HEK293 (cell line): ENCODE data around the gene NAV2.

Experiments
- CTCF ChIP-seq: fragments of 450-650 bp; formaldehyde crosslinking; IDR thresholded peaks from 2 replicates; pipeline ENCODE4 v1.5.1; 2016; ENCODE audit warnings: missing biosample characterization, missing genetic modification characterization
- ELK4 ChIP-seq: IDR thresholded peaks from 2 replicates; pipeline ENCODE4 v1.6.1; 2011; ENCODE audit warnings: mild to moderate bottlenecking, low read depth, low read length, borderline replicate concordance
- GLI4 ChIP-seq: fragments of 450-650 bp; formaldehyde crosslinking; IDR thresholded peaks from 2 replicates; pipeline ENCODE4 v1.5.1; 2016; ENCODE audit warnings: missing biosample characterization, missing genetic modification characterization
- KLF16 ChIP-seq: fragments of 450-650 bp; formaldehyde crosslinking; IDR thresholded peaks from 2 replicates; pipeline ENCODE4 v1.5.1; 2017; ENCODE audit warnings: missing biosample characterization, missing genetic modification characterization
- TCF7L2 ChIP-seq: IDR thresholded peaks from 2 replicates; pipeline ENCODE4 v1.6.1; 2011; ENCODE audit warnings: low read depth, mild to moderate bottlenecking, inconsistent platforms, low read length, moderate library complexity, borderline replicate concordance
- YY1 ChIP-seq: fragments of 450-650 bp; formaldehyde crosslinking; IDR thresholded peaks from 2 replicates; pipeline ENCODE4 v1.5.1; 2018; ENCODE audit warnings: missing biosample characterization, missing genetic modification characterization
- ZNF274 ChIP-seq, 2 experiments: fragments of 200-500 bp in 1 of 2; fragments of 450-650 bp in 1 of 2; sonication (Bioruptor generic) in 1 of 2; formaldehyde crosslinking in 1 of 2; IDR thresholded peaks; 2 replicates each; pipeline versions ENCODE4 v1.5.1 to v1.6.1; 2014 to 2016; ENCODE audit warnings: borderline replicate concordance in 1 of 2, inconsistent platforms in 1 of 2, low read length in 1 of 2, missing biosample characterization in 1 of 2, missing genetic modification characterization in 1 of 2
- ZNF501 ChIP-seq: fragments of 450-650 bp; formaldehyde crosslinking; IDR thresholded peaks from 2 replicates; pipeline ENCODE4 v1.5.1; 2016; ENCODE audit warnings: missing biosample characterization, missing genetic modification characterization
- ZNF529 ChIP-seq: fragments of 450-650 bp; formaldehyde crosslinking; IDR thresholded peaks from 2 replicates; pipeline ENCODE4 v1.5.1; 2017; ENCODE audit warnings: missing genetic modification characterization, missing biosample characterization; ENCODE audit not compliant: insufficient replicate concordance
- ZNF791 ChIP-seq: fragments of 450-650 bp; formaldehyde crosslinking; IDR thresholded peaks from 2 replicates; pipeline ENCODE4 v1.5.1; 2016; ENCODE audit warnings: missing biosample characterization, missing genetic modification characterization

- no peak for TF ChIP-seq ZNF529
- TF ChIP-seq GLI4 (tag by site-specific recombination): no peak
- no peak for TF ChIP-seq YY1 (tag by site-specific recombination)
- TF ChIP-seq ZNF791 (tag by site-specific recombination): no peak
- no peak for TF ChIP-seq ZNF274 (IDR thresholded peaks at IDR 0.05; ENCODE audit: low read length)
- no peak for TF ChIP-seq ZNF274 (tag by site-specific recombination; IDR thresholded peaks at IDR 0.05; ENCODE audit: borderline replicate concordance)
- no peak for TF ChIP-seq ZNF501 (tag by site-specific recombination)
- TF ChIP-seq ELK4: no peak
- no peak for TF ChIP-seq CTCF (tag by site-specific recombination)
- TF ChIP-seq KLF16 (tag by site-specific recombination): no peak
- TF ChIP-seq TCF7L2: no peak
These were observed 335.6 kb downstream of the NAV2 start for GRCh38 chr11:20048246-20048645.
